HG02678 (cell line): Measurements from ENCODE around the gene MC5R.
"Not testable (repeated sequence)": the region's sequence is repeated elsewhere in the genome, so short reads cannot be mapped to it uniquely, and the experiment has no call there.

Source experiments
- ATAC-seq: cut with Tn5 transposase; IDR thresholded peaks from one replicate; pipeline ENCODE4 v1.9.1; 2021; ENCODE audit warnings: mild to moderate bottlenecking, moderate library complexity; ENCODE audit not compliant: unreplicated experiment

Gene MC5R

GRCh38 chr18:13836559-13836958 is 12.6 kb downstream of the MC5R start:
- ATAC-seq: no peak

- no peak for ATAC-seq
Observed at GRCh38 chr18:13849791-13850190, 25.8 kb downstream of the MC5R start.

DNA sequence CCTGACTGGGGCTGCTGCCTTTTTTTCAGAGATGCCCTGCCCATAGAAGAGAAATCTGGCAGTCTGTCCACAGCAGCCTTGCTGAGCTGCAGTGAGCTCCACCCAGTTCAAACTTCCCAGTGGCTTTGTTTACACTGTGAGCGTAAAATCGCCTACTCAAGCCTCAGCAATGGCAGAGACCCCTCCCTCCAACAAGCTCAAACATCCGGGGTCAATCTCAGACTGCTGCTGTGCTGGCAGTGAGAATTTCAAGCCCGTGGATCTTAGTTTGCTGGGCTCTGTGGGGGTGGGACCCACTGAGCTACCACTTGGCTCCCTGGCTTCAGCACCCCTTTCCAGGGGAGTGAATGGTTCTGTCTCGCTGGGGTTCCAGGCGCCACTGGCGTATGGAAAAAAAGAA is 38.9 kb downstream of the MC5R start:
- ATAC-seq: not testable (repeated sequence)

- ATAC-seq: no peak
Observed at GRCh38 chr18:13868501-13869271, 44.7 kb downstream of the MC5R start.

DNA sequence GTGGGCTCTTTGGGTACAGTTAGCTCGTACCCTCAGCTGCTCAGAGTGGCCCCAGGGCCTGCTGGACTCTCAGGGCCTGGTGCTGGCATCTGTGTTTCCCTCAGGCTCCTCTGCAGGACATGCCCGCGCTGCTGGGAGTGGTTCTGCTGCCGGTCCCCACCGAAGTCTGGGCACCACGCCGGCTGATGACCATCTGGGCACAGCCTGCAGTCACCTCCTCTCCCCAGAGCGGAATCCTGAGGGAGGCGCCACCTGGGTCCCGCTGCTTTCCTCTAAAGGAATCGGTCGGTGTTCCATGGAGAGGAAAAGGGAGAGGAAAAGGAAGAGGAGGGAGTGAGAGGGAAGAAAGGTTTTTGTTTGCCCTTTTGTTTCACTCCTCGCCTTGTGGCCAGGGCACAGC is 47.8 kb downstream of the MC5R start:
- no peak for ATAC-seq

- ATAC-seq: no peak
Observed at GRCh38 chr18:13872373-13872772, 48.4 kb downstream of the MC5R start.

- ATAC-seq: no peak
Observed at GRCh38 chr18:13872932-13873331, 49.0 kb downstream of the MC5R start.

DNA sequence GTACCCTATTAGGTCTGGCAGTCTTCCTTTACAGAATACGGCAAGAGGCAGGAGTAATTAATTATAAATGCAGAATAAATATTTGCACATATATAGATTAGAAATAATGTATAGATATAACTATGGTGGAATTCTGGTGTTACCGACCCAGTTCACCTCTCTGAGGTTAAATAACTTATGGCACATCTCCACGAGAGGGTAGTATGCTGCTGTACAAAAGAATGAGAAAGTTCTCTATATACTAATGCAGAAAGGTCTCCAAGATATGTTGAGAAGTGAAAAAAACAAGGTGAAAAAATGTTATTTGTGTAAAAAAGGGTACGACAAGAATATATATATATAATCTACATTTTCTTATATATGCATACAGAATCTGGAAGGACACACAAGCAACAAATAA is 50.6 kb downstream of the MC5R start:
- ATAC-seq: no peak
